HEK293 (cell line): ENCODE measurements around the gene HUNK.
A peak's percentile ranks its signal among the peaks of the same experiment; 100 is the strongest.

Source experiments
- CTCF ChIA-PET: fragments of 350-600 bp; formaldehyde crosslinking; extraction: SDS; loops from one replicate; lab custom pipeline; 2021; ENCODE audit warnings: antibody characterized with exemption; lab: Yijun Ruan, JAX
- POLR2A ChIA-PET: fragments of 300-600 bp; formaldehyde crosslinking; extraction: SDS; loops from one replicate; lab custom pipeline; 2020; ENCODE audit warnings: antibody characterized with exemption, inconsistent platforms; lab: Yijun Ruan, JAX
- H3K27ac ChIP-seq: fragments of 200-500 bp; sonication (Bioruptor generic); 2 replicates; pipeline ENCODE4 v1.5.1; 2014; ENCODE audit warnings: low read depth, low read length, control low read depth, inconsistent platforms; ENCODE audit errors: extremely low read depth
- H3K36me3 ChIP-seq, 2 experiments: fragments of 200-500 bp in 1 of 2; sonication (Bioruptor generic) in 1 of 2; 1 replicate in 1 of 2; 2 replicates in 1 of 2; pipeline ENCODE4 v1.5.1; 2014 to 2017; ENCODE audit warnings: inconsistent platforms in 2 of 2, low read length in 2 of 2; ENCODE audit not compliant: control insufficient read depth in 2 of 2, insufficient read depth in 1 of 2
- H3K4me1 ChIP-seq: fragments of 200-500 bp; sonication (Bioruptor generic); 2 replicates; pipeline ENCODE4 v1.5.1; 2014; ENCODE audit warnings: mild to moderate bottlenecking, low read length, inconsistent platforms; ENCODE audit not compliant: control insufficient read depth, insufficient read depth
- H3K4me3 ChIP-seq: 2 replicates; pipeline ENCODE4 v1.5.1; 2011; ENCODE audit warnings: low read depth, mild to moderate bottlenecking, control low read depth, low read length, moderate library complexity
- H3K9me3 ChIP-seq: fragments of 200-500 bp; sonication (Bioruptor generic); 2 replicates; pipeline ENCODE4 v1.5.1; 2014; ENCODE audit warnings: low read depth, low read length, inconsistent platforms; ENCODE audit not compliant: control insufficient read depth, insufficient read depth
- BCL11B ChIP-seq: fragments of 450-650 bp; formaldehyde crosslinking; IDR thresholded peaks from 2 replicates; pipeline ENCODE4 v1.5.1; 2016; ENCODE audit warnings: low read depth, missing biosample characterization, missing genetic modification characterization
- ELK4 ChIP-seq: IDR thresholded peaks from 2 replicates; pipeline ENCODE4 v1.6.1; 2011; ENCODE audit warnings: mild to moderate bottlenecking, low read depth, low read length, borderline replicate concordance
- FEZF1 ChIP-seq: fragments of 450-650 bp; formaldehyde crosslinking; IDR thresholded peaks from 2 replicates; pipeline ENCODE4 v1.5.1; 2016; ENCODE audit warnings: missing biosample characterization, missing genetic modification characterization
- KLF10 ChIP-seq: fragments of 450-650 bp; IDR thresholded peaks from 2 replicates; pipeline ENCODE4 v1.5.1; 2018; ENCODE audit warnings: missing biosample characterization, mild to moderate bottlenecking, missing genetic modification characterization
- KLF16 ChIP-seq: fragments of 450-650 bp; formaldehyde crosslinking; IDR thresholded peaks from 2 replicates; pipeline ENCODE4 v1.5.1; 2017; ENCODE audit warnings: missing biosample characterization, missing genetic modification characterization
- KLF17 ChIP-seq: fragments of 450-650 bp; formaldehyde crosslinking; IDR thresholded peaks from 2 replicates; pipeline ENCODE4 v1.5.1; 2016; ENCODE audit warnings: missing biosample characterization, missing genetic modification characterization
- PBX3 ChIP-seq: sonication (generic); formaldehyde crosslinking; IDR thresholded peaks from 2 replicates; pipeline ENCODE4 v1.8.1; 2022; ENCODE audit warnings: mild to moderate bottlenecking, moderate library complexity, missing genetic modification reagents
- REST ChIP-seq: fragments of 450-650 bp; formaldehyde crosslinking; IDR thresholded peaks from 2 replicates; pipeline ENCODE4 v1.5.1; 2016; ENCODE audit warnings: missing biosample characterization, missing genetic modification characterization
- ZBTB20 ChIP-seq: fragments of 450-650 bp; formaldehyde crosslinking; IDR thresholded peaks from 2 replicates; pipeline ENCODE4 v1.5.1; 2016; ENCODE audit warnings: missing biosample characterization, missing genetic modification characterization
- ZBTB21 ChIP-seq: fragments of 450-650 bp; formaldehyde crosslinking; IDR thresholded peaks from 2 replicates; pipeline ENCODE4 v1.5.1; 2017; ENCODE audit warnings: missing biosample characterization, missing genetic modification characterization
- ZBTB44 ChIP-seq: fragments of 450-650 bp; IDR thresholded peaks from 2 replicates; pipeline ENCODE4 v1.5.1; 2018; ENCODE audit warnings: missing biosample characterization, mild to moderate bottlenecking, missing genetic modification characterization
- ZBTB7A ChIP-seq: fragments of 450-650 bp; formaldehyde crosslinking; IDR thresholded peaks from 2 replicates; pipeline ENCODE4 v1.5.1; 2016; ENCODE audit warnings: low read depth, missing biosample characterization, missing genetic modification characterization
- ZFP3 ChIP-seq: fragments of 450-650 bp; formaldehyde crosslinking; IDR thresholded peaks from 2 replicates; pipeline ENCODE4 v1.5.1; 2016; ENCODE audit warnings: low read depth, missing biosample characterization, missing genetic modification characterization
- ZIC2 ChIP-seq: fragments of 450-650 bp; formaldehyde crosslinking; IDR thresholded peaks from 2 replicates; pipeline ENCODE4 v1.5.1; 2016; ENCODE audit warnings: missing biosample characterization, missing genetic modification characterization
- ZNF121 ChIP-seq: fragments of 450-650 bp; formaldehyde crosslinking; IDR thresholded peaks from 2 replicates; pipeline ENCODE4 v1.5.1; 2016; ENCODE audit warnings: missing biosample characterization, missing genetic modification characterization
- ZNF423 ChIP-seq: fragments of 450-650 bp; formaldehyde crosslinking; IDR thresholded peaks from 2 replicates; pipeline ENCODE4 v1.5.1; 2016; ENCODE audit warnings: missing biosample characterization, missing genetic modification characterization
- ZNF645 ChIP-seq: fragments of 450-650 bp; formaldehyde crosslinking; IDR thresholded peaks from 2 replicates; pipeline ENCODE4; 2016; ENCODE audit warnings: missing biosample characterization, missing genetic modification characterization

The HUNK gene

GRCh38 chr21:31901315-31901714 is 28.5 kb downstream of the HUNK start (continued):
- no peak for TF ChIP-seq KLF10 (tag by site-specific recombination)
- TF ChIP-seq, all 188 proteins: peak for 0

- Histone ChIP-seq H3K4me3 (no peak overlapping the region), H3K36me3 (no peaks in the 10 kb centered on the region), H3K9me3 (no peaks in the 10 kb centered on the region), H3K27ac (no peak overlapping the region), H3K4me1 (peaks cover 10% of the 10 kb centered on the region)
- POLR2A ChIA-PET, result no interaction called here
- CTCF ChIA-PET, result interaction anchor here (0.6 to 1.4 kb wide), 3 partner anchors 19 to 36 kb away, joined by 3 to 6 read pairs (median 3); no protein-coding TSS in a partner anchor
- TF ChIP-seq BCL11B (tag by site-specific recombination) (no peak), REST (tag by site-specific recombination) (no peak), KLF16 (tag by site-specific recombination) (no peak), FEZF1 (peak; percentile 66), ZBTB7A (tag by site-specific recombination) (no peak), PBX3 (no peak), ZFP3 (no peak), ZBTB21 (tag by site-specific recombination) (no peak), KLF17 (tag by site-specific recombination) (no peak), ELK4 (no peak), ZIC2 (tag by site-specific recombination) (peak; percentile 85), ZBTB44 (no peak), ZNF645 (no peak), ZNF423 (tag by site-specific recombination) (peak; percentile 32; the same call in 1 of the 2 replicates), ZBTB20 (tag by site-specific recombination) (no peak), ZNF121 (tag by site-specific recombination) (no peak)
Observed at GRCh38 chr21:31902438-31902837, 29.6 kb downstream of the HUNK start.
